Measurements from ENCODE around the gene DHRS7B. TPM values are rescaled to one million over a fixed set of nuclear protein-coding genes. Genes with fewer than 3 reads are reported as not detected.
"Not testable (repeated sequence)": the region's sequence is repeated elsewhere in the genome, so short reads cannot be mapped to it uniquely, and the experiment has no call there.

DHRS7B gene
- polyA plus RNA-seq, 1 of the 3 experiments (the other 2 are of a cell fraction): 17.8 TPM

DNA sequence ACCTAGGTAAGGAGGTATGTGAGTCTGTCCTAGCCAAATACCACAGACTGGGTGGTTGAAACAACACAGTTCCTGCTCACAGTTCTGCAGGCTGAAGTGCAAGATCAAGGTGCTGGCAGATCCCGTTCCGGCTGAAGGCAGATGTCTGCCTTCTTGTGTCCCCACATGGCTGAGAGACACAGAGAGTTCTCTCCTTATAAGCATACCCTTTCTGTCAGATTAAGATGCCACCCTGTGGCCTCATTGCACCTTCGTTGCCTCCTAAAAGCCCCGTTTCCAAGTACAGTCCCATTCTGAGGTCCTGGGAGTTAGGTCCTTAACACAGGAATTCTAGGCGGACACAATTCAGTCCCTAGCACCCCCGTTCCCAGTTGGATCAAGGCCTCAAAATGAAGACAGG is 96.3 kb downstream of the DHRS7B start:
- no peak overlapping the region for H3K27ac ChIP-seq (ENCODE audit: low read depth in 2 of 2, low read length in 1 of 2)
- POLR2A ChIA-PET: no interaction called here
- no peak overlapping the region for H2AFZ ChIP-seq (ENCODE audit: low read depth)
- no peak overlapping the region for H3K4me2 ChIP-seq
- H3K9me3 ChIP-seq: no peaks in the 10 kb centered on the region
- CTCF ChIA-PET: no interaction called here
- no peak for DNase-seq
- no peak for TF ChIP-seq ELF1 (IDR thresholded peaks at IDR 0.05)
- no peaks in the 10 kb centered on the region for H3F3A ChIP-seq (replicated peaks; ENCODE audit: insufficient read depth)
- H3K9me2 ChIP-seq: no peaks in the 10 kb centered on the region
- WGBS (ENCODE audit: low lambda C conversion rate): 98% methylated on average over 6 of the region's 6 CpGs
- H3K4me3 ChIP-seq (ENCODE audit: low read depth in 2 of 2, low read length in 1 of 2): no peak overlapping the region
- peaks cover 15% of the 10 kb centered on the region; the same call in 1 of the 2 replicates for H3K79me2 ChIP-seq (ENCODE audit: insufficient read depth)
- H3K4me1 ChIP-seq (ENCODE audit: control insufficient read depth in 1 of 2, insufficient read depth in 2 of 2, low read depth in 1 of 2, low read length in 1 of 2): no peaks in the 10 kb centered on the region
- no peaks in the 10 kb centered on the region for H3K27me3 ChIP-seq (ENCODE audit: insufficient read depth)
- peaks cover 2 to 8% of the 10 kb centered on the region in 2 experiments for H3K36me3 ChIP-seq (replicated peaks in 1 of 2; ENCODE audit: control insufficient read depth in 1 of 2, insufficient read depth in 2 of 2, low read length in 1 of 2)
- H4K20me1 ChIP-seq (ENCODE audit: insufficient read depth): no peaks in the 10 kb centered on the region
- H3K9ac ChIP-seq: no peak overlapping the region

DNA sequence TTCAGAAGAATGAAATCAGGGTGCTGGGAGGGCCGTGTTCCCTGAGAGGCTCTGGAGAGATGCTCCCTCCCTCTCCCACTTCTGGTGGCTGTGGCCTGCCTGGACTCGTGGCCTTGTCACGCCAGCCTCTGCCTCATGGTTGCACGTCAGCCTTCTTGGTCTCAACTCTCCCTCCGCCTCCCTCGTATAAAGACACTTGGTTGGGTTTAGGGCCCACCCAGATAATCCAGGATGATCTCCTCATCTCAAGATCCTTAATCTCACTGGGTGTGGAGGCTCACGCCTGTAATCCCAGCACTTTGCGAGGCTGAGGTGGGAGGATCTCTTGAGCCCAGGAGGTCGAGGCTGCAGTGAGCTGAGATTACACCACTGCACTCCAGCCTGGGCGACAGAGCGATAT is 100.5 kb downstream of the DHRS7B start:
- H3K36me3 ChIP-seq (replicated peaks in 1 of 2; ENCODE audit: control insufficient read depth in 1 of 2, insufficient read depth in 2 of 2, low read length in 1 of 2); H2AFZ ChIP-seq (ENCODE audit: low read depth); H3K4me3 ChIP-seq (ENCODE audit: low read depth in 2 of 2, low read length in 1 of 2); H3K4me1 ChIP-seq (ENCODE audit: control insufficient read depth in 1 of 2, insufficient read depth in 2 of 2, low read depth in 1 of 2, low read length in 1 of 2); H3K9me2 ChIP-seq; H3K9me3 ChIP-seq; H3K79me2 ChIP-seq (ENCODE audit: insufficient read depth); H4K20me1 ChIP-seq (ENCODE audit: insufficient read depth); DNase-seq; POLR2A ChIA-PET; H3F3A ChIP-seq (replicated peaks; ENCODE audit: insufficient read depth); H3K9ac ChIP-seq; H3K4me2 ChIP-seq; H3K27ac ChIP-seq (ENCODE audit: low read depth in 2 of 2, low read length in 1 of 2); H3K27me3 ChIP-seq (ENCODE audit: insufficient read depth): not testable (repeated sequence)
- CTCF ChIA-PET: interaction anchor here (1.6 kb wide), 1 partner anchor 13 kb away, joined by 6 read pairs; no protein-coding TSS in a partner anchor
- 94% methylated on average over 11 of the region's 11 CpGs for WGBS (ENCODE audit: low lambda C conversion rate)

DNA sequence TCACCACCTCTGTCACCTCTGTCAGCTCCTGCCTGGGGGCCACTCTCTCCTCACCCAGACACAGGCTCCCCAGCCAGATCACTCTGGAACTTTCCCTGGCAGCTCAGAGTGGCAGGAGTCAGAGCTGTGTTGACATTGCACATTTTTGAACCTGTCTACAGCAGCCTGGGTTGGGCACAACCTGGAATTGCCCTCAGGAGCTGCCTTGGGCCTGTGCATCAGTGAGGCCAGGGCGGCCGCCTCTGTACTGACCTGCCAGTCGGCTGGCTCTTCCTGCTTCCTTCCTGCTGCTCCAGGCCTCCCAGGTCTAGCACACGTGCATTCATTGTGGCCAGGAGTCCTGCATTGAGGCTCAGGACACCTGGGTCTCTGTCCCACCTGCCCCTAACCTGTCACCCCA is 101.3 kb downstream of the DHRS7B start:
- H3K4me2 ChIP-seq: no peak overlapping the region
- H2AFZ ChIP-seq (ENCODE audit: low read depth): no peak overlapping the region
- no peaks in the 10 kb centered on the region for H3K27me3 ChIP-seq (ENCODE audit: insufficient read depth)
- no peaks in the 10 kb centered on the region for H4K20me1 ChIP-seq (ENCODE audit: insufficient read depth)
- no peak overlapping the region for H3K27ac ChIP-seq (ENCODE audit: low read depth in 2 of 2, low read length in 1 of 2)
- H3K9ac ChIP-seq: no peak overlapping the region
- no peaks in the 10 kb centered on the region for H3K9me3 ChIP-seq
- WGBS (ENCODE audit: low lambda C conversion rate): 90% methylated on average over 2 of the region's 4 CpGs
- TF ChIP-seq ELF1 (IDR thresholded peaks at IDR 0.05) (no peak), FOXM1 (IDR thresholded peaks at IDR 0.05; ENCODE audit: low read depth) (no peak), EP300 (IDR thresholded peaks at IDR 0.05; ENCODE audit: borderline replicate concordance in 1 of 2, low read depth in 1 of 2, low read length in 1 of 2) (no peak), TAF1 (IDR thresholded peaks at IDR 0.05; ENCODE audit: borderline replicate concordance, low read depth, low read length) (no peak), JUND (IDR thresholded peaks at IDR 0.05) (no peak), EZH2phosphoT487 (IDR thresholded peaks at IDR 0.05; ENCODE audit: borderline replicate concordance, low read depth) (no peak), MEF2A (IDR thresholded peaks at IDR 0.05; ENCODE audit: borderline replicate concordance, low read depth) (no peak)
- TF ChIP-seq, protein P1, sequence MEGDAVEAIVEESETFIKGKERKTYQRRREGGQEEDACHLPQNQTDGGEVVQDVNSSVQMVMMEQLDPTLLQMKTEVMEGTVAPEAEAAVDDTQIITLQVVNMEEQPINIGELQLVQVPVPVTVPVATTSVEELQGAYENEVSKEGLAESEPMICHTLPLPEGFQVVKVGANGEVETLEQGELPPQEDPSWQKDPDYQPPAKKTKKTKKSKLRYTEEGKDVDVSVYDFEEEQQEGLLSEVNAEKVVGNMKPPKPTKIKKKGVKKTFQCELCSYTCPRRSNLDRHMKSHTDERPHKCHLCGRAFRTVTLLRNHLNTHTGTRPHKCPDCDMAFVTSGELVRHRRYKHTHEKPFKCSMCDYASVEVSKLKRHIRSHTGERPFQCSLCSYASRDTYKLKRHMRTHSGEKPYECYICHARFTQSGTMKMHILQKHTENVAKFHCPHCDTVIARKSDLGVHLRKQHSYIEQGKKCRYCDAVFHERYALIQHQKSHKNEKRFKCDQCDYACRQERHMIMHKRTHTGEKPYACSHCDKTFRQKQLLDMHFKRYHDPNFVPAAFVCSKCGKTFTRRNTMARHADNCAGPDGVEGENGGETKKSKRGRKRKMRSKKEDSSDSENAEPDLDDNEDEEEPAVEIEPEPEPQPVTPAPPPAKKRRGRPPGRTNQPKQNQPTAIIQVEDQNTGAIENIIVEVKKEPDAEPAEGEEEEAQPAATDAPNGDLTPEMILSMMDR (IDR thresholded peaks at IDR 0.05): no peak
- H3K36me3 ChIP-seq (replicated peaks in 1 of 2; ENCODE audit: control insufficient read depth in 1 of 2, insufficient read depth in 2 of 2, low read length in 1 of 2): no peaks in the 10 kb centered on the region
- no peaks in the 10 kb centered on the region for H3K9me2 ChIP-seq
- no peaks in the 10 kb centered on the region for H3F3A ChIP-seq (replicated peaks; ENCODE audit: insufficient read depth)
- no peak overlapping the region for H3K4me3 ChIP-seq (ENCODE audit: low read depth in 2 of 2, low read length in 1 of 2)
- H3K79me2 ChIP-seq (ENCODE audit: insufficient read depth): no peaks in the 10 kb centered on the region
- peaks cover 0 to 3% of the 10 kb centered on the region in 2 experiments; a peak in 1 of 4 replicates for H3K4me1 ChIP-seq (ENCODE audit: control insufficient read depth in 1 of 2, insufficient read depth in 2 of 2, low read depth in 1 of 2, low read length in 1 of 2)
- ChIA-PET CTCF (no interaction called here), POLR2A (no interaction called here)
- no peak for DNase-seq

Data from SK-N-SH (cell line).